GM12874 (cell line): ENCODE results near the gene ARF6.

Experiments
- CTCF ChIP-seq: IDR thresholded peaks from 2 replicates; pipeline ENCODE4 v1.5.1; 2011; ENCODE audit warnings: low read depth, mild to moderate bottlenecking, control low read depth, low read length, moderate library complexity; ENCODE audit not compliant: insufficient read depth

Gene ARF6

GRCh38 chr14:49930720-49931119 is 37.8 kb downstream of the ARF6 start:
- no peak for TF ChIP-seq CTCF

- TF ChIP-seq CTCF: no peak
These were observed 38.6 kb downstream of the ARF6 start for GRCh38 chr14:49931523-49931922.

DNA sequence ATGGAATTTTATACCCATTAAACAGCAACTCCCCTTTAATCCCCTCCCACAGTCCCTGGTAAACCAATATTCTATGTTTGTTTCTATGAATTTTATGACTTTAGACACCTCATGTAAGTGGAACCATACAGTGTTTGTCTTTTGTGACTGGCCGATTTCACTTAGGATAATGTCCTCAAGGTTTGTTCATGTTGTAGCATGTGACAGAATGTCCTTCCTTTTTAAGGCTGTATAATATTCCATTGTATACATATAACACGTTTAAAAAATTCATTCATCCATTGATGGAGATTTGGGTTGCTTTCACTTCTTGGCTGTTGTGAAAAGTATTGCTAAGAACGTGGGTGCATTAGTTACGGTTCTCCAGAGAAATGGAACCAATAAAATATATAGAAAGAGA is 40.2 kb downstream of the ARF6 start:
- no peak for TF ChIP-seq CTCF

GRCh38 chr14:49933704-49934103 is 40.8 kb downstream of the ARF6 start:
- no peak for TF ChIP-seq CTCF

- TF ChIP-seq CTCF: no peak
These were observed 41.8 kb downstream of the ARF6 start for GRCh38 chr14:49934646-49935045.

DNA sequence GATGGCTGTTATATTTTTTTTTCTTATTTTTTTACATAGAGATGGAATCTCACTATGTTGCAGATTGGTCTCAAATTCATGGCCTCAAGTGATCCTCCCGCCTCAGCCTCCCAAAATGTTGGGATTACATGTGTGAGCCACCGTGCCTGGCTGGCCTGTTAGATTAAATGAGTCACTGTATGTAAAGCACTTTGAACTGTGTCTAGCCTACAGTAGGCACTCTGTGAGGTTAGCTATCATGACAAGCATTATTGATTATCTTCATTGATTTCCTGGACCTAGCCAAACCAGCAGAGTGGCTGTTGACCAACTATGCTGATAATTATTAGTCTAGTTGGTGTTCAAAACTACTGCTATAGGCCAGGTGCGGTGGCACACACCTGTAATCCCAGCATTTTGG is 42.6 kb downstream of the ARF6 start:
- no peak for TF ChIP-seq CTCF

DNA sequence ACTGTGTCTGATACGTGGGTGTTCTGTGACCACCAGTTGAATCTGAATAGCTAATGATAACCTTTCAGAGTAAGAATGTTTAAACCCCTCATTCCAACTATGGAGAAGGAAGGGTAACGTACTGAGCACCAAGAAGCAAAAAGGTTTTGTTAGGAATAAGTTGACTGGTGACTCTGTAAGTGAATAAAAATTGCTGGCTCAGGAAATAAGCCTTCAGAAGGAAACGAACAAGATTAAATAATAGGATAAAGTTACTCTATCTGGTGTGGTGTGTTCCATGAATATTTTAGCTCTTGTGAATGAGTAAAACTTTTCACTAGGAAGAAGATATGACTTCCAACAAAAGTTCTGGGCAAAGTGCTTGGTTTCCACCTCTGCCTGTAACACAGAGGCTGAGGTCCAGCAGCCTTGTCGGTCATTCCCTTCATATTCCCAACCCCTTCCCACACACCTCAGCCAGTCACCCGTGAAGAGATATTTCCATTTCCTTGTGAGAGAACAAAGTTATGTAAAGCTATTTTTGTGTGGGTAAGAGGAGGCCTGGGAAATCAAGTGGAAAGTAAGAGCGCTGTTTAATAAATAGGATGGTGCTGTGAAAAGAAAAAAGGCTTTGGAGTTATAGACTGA is 47.1 kb downstream of the ARF6 start:
- TF ChIP-seq CTCF: no peak
